ENCODE data around the gene LPIN2.

GRCh38 chr18:3040173-3040572 is 27.2 kb upstream of the LPIN2 start:
- TF ChIP-seq EZH2 (IDR thresholded peaks at IDR 0.05; ENCODE audit: borderline replicate concordance) = no peak
- TF ChIP-seq, protein P1, sequence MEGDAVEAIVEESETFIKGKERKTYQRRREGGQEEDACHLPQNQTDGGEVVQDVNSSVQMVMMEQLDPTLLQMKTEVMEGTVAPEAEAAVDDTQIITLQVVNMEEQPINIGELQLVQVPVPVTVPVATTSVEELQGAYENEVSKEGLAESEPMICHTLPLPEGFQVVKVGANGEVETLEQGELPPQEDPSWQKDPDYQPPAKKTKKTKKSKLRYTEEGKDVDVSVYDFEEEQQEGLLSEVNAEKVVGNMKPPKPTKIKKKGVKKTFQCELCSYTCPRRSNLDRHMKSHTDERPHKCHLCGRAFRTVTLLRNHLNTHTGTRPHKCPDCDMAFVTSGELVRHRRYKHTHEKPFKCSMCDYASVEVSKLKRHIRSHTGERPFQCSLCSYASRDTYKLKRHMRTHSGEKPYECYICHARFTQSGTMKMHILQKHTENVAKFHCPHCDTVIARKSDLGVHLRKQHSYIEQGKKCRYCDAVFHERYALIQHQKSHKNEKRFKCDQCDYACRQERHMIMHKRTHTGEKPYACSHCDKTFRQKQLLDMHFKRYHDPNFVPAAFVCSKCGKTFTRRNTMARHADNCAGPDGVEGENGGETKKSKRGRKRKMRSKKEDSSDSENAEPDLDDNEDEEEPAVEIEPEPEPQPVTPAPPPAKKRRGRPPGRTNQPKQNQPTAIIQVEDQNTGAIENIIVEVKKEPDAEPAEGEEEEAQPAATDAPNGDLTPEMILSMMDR (IDR thresholded peaks at IDR 0.05; ENCODE audit: poor library complexity) = no peak
